ENCODE measurements around the gene FAM180B. TPM values are rescaled to one million over a fixed set of nuclear protein-coding genes. Genes with fewer than 3 reads are reported as not detected.

Gene FAM180B
- total RNA-seq, 1 experiment from 2014 or later, result not detected

DNA sequence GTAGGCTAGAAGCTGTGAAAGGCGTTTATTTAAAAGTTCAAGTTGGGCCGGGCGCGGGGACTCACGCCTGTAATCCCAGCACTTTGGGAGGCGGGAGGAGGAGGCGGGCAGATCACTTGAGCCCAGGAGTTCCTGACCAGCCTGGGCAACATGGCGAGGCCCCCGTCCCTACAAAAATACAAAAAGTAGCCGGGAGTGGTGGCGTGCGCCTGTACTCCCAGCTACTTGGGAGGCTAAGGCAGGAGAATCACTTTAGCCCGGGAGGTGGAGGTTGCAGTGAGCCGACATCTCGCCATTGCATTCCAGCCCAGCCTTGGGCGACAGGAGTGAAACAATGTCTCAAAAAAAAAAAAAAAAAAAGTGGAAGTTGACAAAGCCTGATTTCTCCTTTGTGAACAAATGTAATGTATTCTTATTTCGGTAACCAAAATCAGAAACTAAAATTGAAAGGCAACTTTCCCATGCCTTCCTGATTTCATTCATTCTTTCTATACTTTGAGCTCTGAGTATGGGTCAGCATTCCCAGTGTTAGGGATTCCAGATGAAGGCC is 20.3 kb upstream of the FAM180B start:
- Mint-ChIP-seq H3K27ac (ENCODE audit: low read depth, unreplicated experiment) (no peak overlapping the region), H3K4me1 (ENCODE audit: insufficient read depth, unreplicated experiment) (peaks cover 1% of the 10 kb centered on the region), H3K27me3 (ENCODE audit: insufficient read depth, unreplicated experiment) (no peaks in the 10 kb centered on the region), H3K4me3 (ENCODE audit: unreplicated experiment) (peak overlapping the region; percentile 73), H3K9me3 (ENCODE audit: unreplicated experiment) (no peaks in the 10 kb centered on the region), H3K36me3 (ENCODE audit: insufficient read depth, unreplicated experiment) (no peaks in the 10 kb centered on the region)
- BruUV-seq (replicated peaks), result no TSS peak
- TF ChIP-seq, protein P1, sequence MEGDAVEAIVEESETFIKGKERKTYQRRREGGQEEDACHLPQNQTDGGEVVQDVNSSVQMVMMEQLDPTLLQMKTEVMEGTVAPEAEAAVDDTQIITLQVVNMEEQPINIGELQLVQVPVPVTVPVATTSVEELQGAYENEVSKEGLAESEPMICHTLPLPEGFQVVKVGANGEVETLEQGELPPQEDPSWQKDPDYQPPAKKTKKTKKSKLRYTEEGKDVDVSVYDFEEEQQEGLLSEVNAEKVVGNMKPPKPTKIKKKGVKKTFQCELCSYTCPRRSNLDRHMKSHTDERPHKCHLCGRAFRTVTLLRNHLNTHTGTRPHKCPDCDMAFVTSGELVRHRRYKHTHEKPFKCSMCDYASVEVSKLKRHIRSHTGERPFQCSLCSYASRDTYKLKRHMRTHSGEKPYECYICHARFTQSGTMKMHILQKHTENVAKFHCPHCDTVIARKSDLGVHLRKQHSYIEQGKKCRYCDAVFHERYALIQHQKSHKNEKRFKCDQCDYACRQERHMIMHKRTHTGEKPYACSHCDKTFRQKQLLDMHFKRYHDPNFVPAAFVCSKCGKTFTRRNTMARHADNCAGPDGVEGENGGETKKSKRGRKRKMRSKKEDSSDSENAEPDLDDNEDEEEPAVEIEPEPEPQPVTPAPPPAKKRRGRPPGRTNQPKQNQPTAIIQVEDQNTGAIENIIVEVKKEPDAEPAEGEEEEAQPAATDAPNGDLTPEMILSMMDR (IDR thresholded peaks at IDR 0.05; ENCODE audit: unreplicated experiment), result no peak
- CTCF ChIA-PET, result interaction anchor here (0.6 to 3.1 kb wide), 3 partner anchors 11 to 182 kb away, joined by 3 to 22 read pairs (median 3); partner anchors contain the start of gene CELF1
- no peak for DNase-seq (ENCODE audit: unreplicated experiment)
- POLR2A ChIA-PET, result interaction anchor here (0.7 to 4.6 kb wide), 10 partner anchors 10 to 140 kb away, joined by 3 to 61 read pairs (median 6); partner anchors contain the start of genes CELF1, KBTBD4, NDUFS3 and PSMC3
- intact Hi-C loops (cut with micrococcal nuclease), result no loop called here

DNA sequence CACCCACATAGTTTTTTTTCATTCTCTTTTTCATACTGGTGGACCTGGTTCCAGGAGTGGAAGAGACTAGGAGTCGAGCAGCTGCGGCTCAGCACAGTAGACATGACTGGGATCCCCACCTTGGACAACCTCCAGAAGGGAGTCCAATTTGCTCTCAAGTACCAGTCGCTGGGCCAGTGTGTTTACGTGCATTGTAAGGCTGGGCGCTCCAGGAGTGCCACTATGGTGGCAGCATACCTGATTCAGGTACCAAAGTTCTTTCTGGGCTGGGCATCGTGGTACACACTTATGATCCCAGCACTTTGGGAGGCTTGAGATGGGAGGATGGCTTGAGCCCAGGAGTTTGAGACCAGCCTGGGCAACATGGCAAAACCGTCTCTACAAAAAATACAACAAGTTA is 16.8 kb upstream of the FAM180B start:
- Mint-ChIP-seq H3K27ac (ENCODE audit: low read depth, unreplicated experiment) (no peak overlapping the region), H3K4me1 (ENCODE audit: insufficient read depth, unreplicated experiment) (peaks cover 15% of the 10 kb centered on the region), H3K27me3 (ENCODE audit: insufficient read depth, unreplicated experiment) (no peaks in the 10 kb centered on the region), H3K4me3 (ENCODE audit: unreplicated experiment) (no peak overlapping the region), H3K36me3 (ENCODE audit: insufficient read depth, unreplicated experiment) (peaks cover 15% of the 10 kb centered on the region), H3K9me3 (ENCODE audit: unreplicated experiment) (no peaks in the 10 kb centered on the region)
- intact Hi-C loops (cut with micrococcal nuclease), result no loop called here
- DNase-seq (ENCODE audit: unreplicated experiment), result no peak
- TF ChIP-seq, protein P1 (IDR thresholded peaks at IDR 0.05; ENCODE audit: unreplicated experiment), result no peak
- BruUV-seq (replicated peaks), result no TSS peak
- POLR2A ChIA-PET, result interaction anchor here (1.6 to 3.2 kb wide), 2 partner anchors 10 to 16 kb away, joined by 3 to 8 read pairs; partner anchors contain the start of gene CELF1
- CTCF ChIA-PET, result interaction anchor here (1.0 kb wide), 1 partner anchor 13 kb away, joined by 3 read pairs; no protein-coding TSS in a partner anchor

DNA sequence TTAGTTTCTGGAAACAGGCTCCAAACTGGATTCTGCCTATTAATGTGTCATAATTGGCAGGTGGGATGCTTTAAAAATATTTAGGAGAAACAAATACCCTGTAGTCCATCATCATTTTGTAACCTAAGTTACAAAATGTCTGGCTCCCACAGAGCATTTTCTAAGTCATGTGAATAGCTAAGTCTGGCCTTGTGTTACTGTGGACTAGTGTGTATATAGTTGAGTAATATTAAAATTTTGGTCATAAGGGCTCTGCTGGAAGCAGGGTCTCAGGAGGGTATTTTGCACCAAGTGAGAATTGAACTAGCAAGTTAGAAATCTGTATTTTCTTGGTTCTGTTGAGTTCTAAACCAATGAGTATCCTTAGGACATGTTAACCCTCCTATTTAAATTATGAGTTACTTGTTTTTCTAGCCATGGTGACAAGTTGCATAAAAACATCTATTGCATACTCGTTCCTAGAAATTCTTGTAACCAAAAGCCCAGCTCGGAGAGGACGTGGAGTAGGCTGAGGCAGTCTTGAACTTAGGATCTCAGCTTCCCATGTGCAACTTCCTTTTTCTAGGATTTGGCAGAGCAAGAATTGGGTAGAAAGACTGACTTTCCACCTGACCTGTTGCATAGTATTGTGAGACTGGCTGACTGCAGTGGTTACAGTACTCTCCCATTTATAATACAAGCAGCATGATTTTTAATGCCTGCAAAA is 15.7 kb upstream of the FAM180B start:
- H3K4me3 Mint-ChIP-seq (ENCODE audit: unreplicated experiment), result no peak overlapping the region
- no peak overlapping the region for H3K27ac Mint-ChIP-seq (ENCODE audit: low read depth, unreplicated experiment)
- no peaks in the 10 kb centered on the region for H3K9me3 Mint-ChIP-seq (ENCODE audit: unreplicated experiment)
- TF ChIP-seq, protein P1 (IDR thresholded peaks at IDR 0.05; ENCODE audit: unreplicated experiment), result no peak
- POLR2A ChIA-PET, result interaction anchor here (0.9 to 3.2 kb wide), 2 partner anchors 15 to 18 kb away, joined by 3 to 8 read pairs; partner anchors contain the start of gene CELF1
- no peaks in the 10 kb centered on the region for H3K27me3 Mint-ChIP-seq (ENCODE audit: insufficient read depth, unreplicated experiment)
- BruUV-seq (replicated peaks), result no TSS peak
- H3K36me3 Mint-ChIP-seq (ENCODE audit: insufficient read depth, unreplicated experiment), result peaks cover 27% of the 10 kb centered on the region
- H3K4me1 Mint-ChIP-seq (ENCODE audit: insufficient read depth, unreplicated experiment), result peaks cover 15% of the 10 kb centered on the region
- CTCF ChIA-PET, result no interaction called here
- intact Hi-C loops (cut with micrococcal nuclease), result no loop called here
- no peak for DNase-seq (ENCODE audit: unreplicated experiment)

DNA sequence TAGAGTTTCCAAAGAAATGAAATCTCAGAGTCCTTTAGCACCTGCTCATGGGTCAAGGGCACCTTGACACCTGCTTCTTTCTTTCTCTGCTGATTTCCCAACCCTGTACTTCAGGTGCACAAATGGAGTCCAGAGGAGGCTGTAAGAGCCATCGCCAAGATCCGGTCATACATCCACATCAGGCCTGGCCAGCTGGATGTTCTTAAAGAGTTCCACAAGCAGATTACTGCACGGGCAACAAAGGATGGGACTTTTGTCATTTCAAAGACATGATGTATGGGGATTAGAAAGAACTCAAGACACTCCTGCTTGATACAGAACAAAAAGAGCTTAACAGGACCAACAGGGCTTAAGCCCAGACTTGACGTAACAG is 15.1 kb upstream of the FAM180B start:
- intact Hi-C loops (cut with micrococcal nuclease), result no loop called here
- no peak overlapping the region for H3K4me3 Mint-ChIP-seq (ENCODE audit: unreplicated experiment)
- peaks cover 15% of the 10 kb centered on the region for H3K4me1 Mint-ChIP-seq (ENCODE audit: insufficient read depth, unreplicated experiment)
- H3K36me3 Mint-ChIP-seq (ENCODE audit: insufficient read depth, unreplicated experiment), result peaks cover 30% of the 10 kb centered on the region
- DNase-seq (ENCODE audit: unreplicated experiment), result no peak
- ChIA-PET POLR2A (interaction anchor here (3.2 kb wide), 1 partner anchor 18 kb away, joined by 8 read pairs; the partner anchor contains the start of gene CELF1), CTCF (no interaction called here)
- H3K27ac Mint-ChIP-seq (ENCODE audit: low read depth, unreplicated experiment), result no peak overlapping the region
- TF ChIP-seq, protein P1 (IDR thresholded peaks at IDR 0.05; ENCODE audit: unreplicated experiment), result no peak
- H3K9me3 Mint-ChIP-seq (ENCODE audit: unreplicated experiment), result no peaks in the 10 kb centered on the region
- H3K27me3 Mint-ChIP-seq (ENCODE audit: insufficient read depth, unreplicated experiment), result no peaks in the 10 kb centered on the region
- no TSS peak for BruUV-seq (replicated peaks)
